ENCODE results near the gene ZNF205.
"Not testable (repeated sequence)": the region's sequence is repeated elsewhere in the genome, so short reads cannot be mapped to it uniquely, and the experiment has no call there.

ZNF205 gene

GRCh38 chr16:3138823-3139426 is 26.5 kb downstream of the ZNF205 start:
- no peak overlapping the region for H4K91ac ChIP-seq (ENCODE audit: low read depth, low read length)
- H3K9ac ChIP-seq (ENCODE audit: low read length): peak overlapping the region; percentile 6
- H2AK5ac ChIP-seq (ENCODE audit: low read length): no peak overlapping the region
- DNase-seq: no peak
- H3K79me1 ChIP-seq (ENCODE audit: low read length): peaks cover 9% of the 10 kb centered on the region
- H2BK5ac ChIP-seq (ENCODE audit: low read depth, low read length, poor library complexity): peak overlapping the region; percentile 4
- no CpG with 5 or more reads among the region's 14 CpGs for WGBS (ENCODE audit: extremely low coverage, insufficient coverage, insufficient read length)
- no peak overlapping the region for H2BK120ac ChIP-seq (ENCODE audit: insufficient read depth, low read length, poor library complexity)
- H3K36me3 ChIP-seq (ENCODE audit: control insufficient read depth in 1 of 2, insufficient read depth in 2 of 2, low read length in 2 of 2): peaks cover 33 to 35% of the 10 kb centered on the region in 2 experiments
- H4K8ac ChIP-seq (ENCODE audit: low read depth, low read length): no peak overlapping the region
- peaks cover 3% of the 10 kb centered on the region for H3K9me3 ChIP-seq (ENCODE audit: insufficient read depth, low read depth, low read length)
- peak overlapping the region; percentile 43 for H3K27ac ChIP-seq (ENCODE audit: low read depth, low read length)
- peaks cover 6 to 15% of the 10 kb centered on the region in 2 experiments for H3K4me1 ChIP-seq (ENCODE audit: control insufficient read depth in 1 of 2, insufficient read depth in 2 of 2, low read length in 2 of 2)
- peak overlapping the region; percentile 4 for H3K14ac ChIP-seq (ENCODE audit: low read length)
- no peaks in the 10 kb centered on the region for H3K27me3 ChIP-seq (ENCODE audit: insufficient read depth, low read length)
- no peak overlapping the region for H2BK12ac ChIP-seq (ENCODE audit: low read length)
- peak overlapping the region; percentile 20 for H3K4me2 ChIP-seq (ENCODE audit: low read length)
- H2AFZ ChIP-seq (ENCODE audit: insufficient read depth, low read length, poor library complexity): no peak overlapping the region
- H4K12ac ChIP-seq (ENCODE audit: low read depth, low read length): peak overlapping the region; percentile 14
- peaks cover 8% of the 10 kb centered on the region for H3K79me2 ChIP-seq (ENCODE audit: control insufficient read depth, insufficient read depth, low read length, poor library complexity)
- no peak overlapping the region for H3K18ac ChIP-seq (ENCODE audit: low read length)
- no peak overlapping the region for H3K23ac ChIP-seq (ENCODE audit: low read length)
- no peak overlapping the region for H3K4me3 ChIP-seq (ENCODE audit: low read depth, low read length)
- no peak overlapping the region for H3K4ac ChIP-seq (ENCODE audit: low read depth, low read length)

GRCh38 chr16:3139561-3139960 is 27.2 kb downstream of the ZNF205 start:
- H2AFZ ChIP-seq (ENCODE audit: insufficient read depth, low read length, poor library complexity); H3K18ac ChIP-seq (ENCODE audit: low read length); H4K8ac ChIP-seq (ENCODE audit: low read depth, low read length); H3K79me2 ChIP-seq (ENCODE audit: control insufficient read depth, insufficient read depth, low read length, poor library complexity); H2BK120ac ChIP-seq (ENCODE audit: insufficient read depth, low read length, poor library complexity); H2AK5ac ChIP-seq (ENCODE audit: low read length); H3K4ac ChIP-seq (ENCODE audit: low read depth, low read length); H3K27me3 ChIP-seq (ENCODE audit: insufficient read depth, low read length); H3K79me1 ChIP-seq (ENCODE audit: low read length); H3K4me3 ChIP-seq (ENCODE audit: low read depth, low read length); H3K23ac ChIP-seq (ENCODE audit: low read length); H2BK12ac ChIP-seq (ENCODE audit: low read length); H3K9me3 ChIP-seq (ENCODE audit: insufficient read depth, low read depth, low read length); H4K91ac ChIP-seq (ENCODE audit: low read depth, low read length): not testable (repeated sequence)
- Histone ChIP-seq H3K4me1 (ENCODE audit: control insufficient read depth in 1 of 2, insufficient read depth in 2 of 2, low read length in 2 of 2) (peaks cover 6 to 14% of the 10 kb centered on the region in 2 experiments), H3K14ac (ENCODE audit: low read length) (peak overlapping the region; percentile 4), H3K9ac (ENCODE audit: low read length) (peak overlapping the region; percentile 6), H4K12ac (ENCODE audit: low read depth, low read length) (peak overlapping the region; percentile 14), H2BK5ac (ENCODE audit: low read depth, low read length, poor library complexity) (peak overlapping the region; percentile 4), H3K27ac (ENCODE audit: low read depth, low read length) (peak overlapping the region; percentile 43), H3K4me2 (ENCODE audit: low read length) (peak overlapping the region; percentile 20), H3K36me3 (ENCODE audit: control insufficient read depth in 1 of 2, insufficient read depth in 2 of 2, low read length in 2 of 2) (peaks cover 33 to 35% of the 10 kb centered on the region in 2 experiments)
- DNase-seq: peak in 1 of 2 donors; percentile 44
- no CpG with 5 or more reads among the region's 9 CpGs for WGBS (ENCODE audit: extremely low coverage, insufficient coverage, insufficient read length)

GRCh38 chr16:3140603-3141427 is 28.4 kb downstream of the ZNF205 start:
- Histone ChIP-seq H4K91ac (ENCODE audit: low read depth, low read length) (no peak overlapping the region), H2BK120ac (ENCODE audit: insufficient read depth, low read length, poor library complexity) (no peak overlapping the region), H3K14ac (ENCODE audit: low read length) (no peak overlapping the region), H3K4me2 (ENCODE audit: low read length) (no peak overlapping the region), H3K23ac (ENCODE audit: low read length) (no peak overlapping the region), H4K8ac (ENCODE audit: low read depth, low read length) (no peak overlapping the region), H3K18ac (ENCODE audit: low read length) (no peak overlapping the region), H2BK5ac (ENCODE audit: low read depth, low read length, poor library complexity) (no peak overlapping the region), H2AFZ (ENCODE audit: insufficient read depth, low read length, poor library complexity) (no peak overlapping the region), H3K4ac (ENCODE audit: low read depth, low read length) (no peak overlapping the region), H3K4me3 (ENCODE audit: low read depth, low read length) (no peak overlapping the region), H3K27me3 (ENCODE audit: insufficient read depth, low read length) (no peaks in the 10 kb centered on the region), H3K79me2 (ENCODE audit: control insufficient read depth, insufficient read depth, low read length, poor library complexity) (no peaks in the 10 kb centered on the region), H3K4me1 (ENCODE audit: control insufficient read depth in 1 of 2, insufficient read depth in 2 of 2, low read length in 2 of 2) (peaks cover 6 to 14% of the 10 kb centered on the region in 2 experiments), H2BK12ac (ENCODE audit: low read length) (no peak overlapping the region), H3K79me1 (ENCODE audit: low read length) (no peaks in the 10 kb centered on the region), H3K9me3 (ENCODE audit: insufficient read depth, low read depth, low read length) (peaks cover 3% of the 10 kb centered on the region), H3K36me3 (ENCODE audit: control insufficient read depth in 1 of 2, insufficient read depth in 2 of 2, low read length in 2 of 2) (peaks cover 33 to 35% of the 10 kb centered on the region in 2 experiments), H3K9ac (ENCODE audit: low read length) (no peak overlapping the region), H3K27ac (ENCODE audit: low read depth, low read length) (no peak overlapping the region), H2AK5ac (ENCODE audit: low read length) (no peak overlapping the region), H4K12ac (ENCODE audit: low read depth, low read length) (no peak overlapping the region)
- no CpG with 5 or more reads among the region's 69 CpGs for WGBS (ENCODE audit: extremely low coverage, insufficient coverage, insufficient read length)
- no peak for DNase-seq

GRCh38 chr16:3141781-3142311 is 29.5 kb downstream of the ZNF205 start:
- no peak overlapping the region for H3K4me2 ChIP-seq (ENCODE audit: low read length)
- WGBS (ENCODE audit: extremely low coverage, insufficient coverage, insufficient read length): no CpG with 5 or more reads among the region's 23 CpGs

More at GRCh38 chr16:3141781-3142311, 29.5 kb downstream of the ZNF205 start:
- Histone ChIP-seq H3K27ac (ENCODE audit: low read depth, low read length) (no peak overlapping the region), H2BK5ac (ENCODE audit: low read depth, low read length, poor library complexity) (no peak overlapping the region), H3K9me3 (ENCODE audit: insufficient read depth, low read depth, low read length) (peaks cover 3% of the 10 kb centered on the region), H3K4ac (ENCODE audit: low read depth, low read length) (no peak overlapping the region), H2AK5ac (ENCODE audit: low read length) (no peak overlapping the region), H2BK120ac (ENCODE audit: insufficient read depth, low read length, poor library complexity) (no peak overlapping the region), H4K8ac (ENCODE audit: low read depth, low read length) (no peak overlapping the region), H3K4me3 (ENCODE audit: low read depth, low read length) (no peak overlapping the region), H3K23ac (ENCODE audit: low read length) (no peak overlapping the region), H3K27me3 (ENCODE audit: insufficient read depth, low read length) (no peaks in the 10 kb centered on the region), H3K79me2 (ENCODE audit: control insufficient read depth, insufficient read depth, low read length, poor library complexity) (no peaks in the 10 kb centered on the region), H3K9ac (ENCODE audit: low read length) (no peak overlapping the region), H4K91ac (ENCODE audit: low read depth, low read length) (no peak overlapping the region), H3K18ac (ENCODE audit: low read length) (no peak overlapping the region), H4K12ac (ENCODE audit: low read depth, low read length) (no peak overlapping the region), H3K4me1 (ENCODE audit: control insufficient read depth in 1 of 2, insufficient read depth in 2 of 2, low read length in 2 of 2) (peaks cover 6 to 14% of the 10 kb centered on the region in 2 experiments), H2BK12ac (ENCODE audit: low read length) (no peak overlapping the region), H2AFZ (ENCODE audit: insufficient read depth, low read length, poor library complexity) (no peak overlapping the region), H3K14ac (ENCODE audit: low read length) (no peak overlapping the region), H3K36me3 (ENCODE audit: control insufficient read depth in 1 of 2, insufficient read depth in 2 of 2, low read length in 2 of 2) (peaks cover 33 to 35% of the 10 kb centered on the region in 2 experiments), H3K79me1 (ENCODE audit: low read length) (no peaks in the 10 kb centered on the region)
- no peak for DNase-seq
